ENCODE data around the gene B4GALT6.

DNA sequence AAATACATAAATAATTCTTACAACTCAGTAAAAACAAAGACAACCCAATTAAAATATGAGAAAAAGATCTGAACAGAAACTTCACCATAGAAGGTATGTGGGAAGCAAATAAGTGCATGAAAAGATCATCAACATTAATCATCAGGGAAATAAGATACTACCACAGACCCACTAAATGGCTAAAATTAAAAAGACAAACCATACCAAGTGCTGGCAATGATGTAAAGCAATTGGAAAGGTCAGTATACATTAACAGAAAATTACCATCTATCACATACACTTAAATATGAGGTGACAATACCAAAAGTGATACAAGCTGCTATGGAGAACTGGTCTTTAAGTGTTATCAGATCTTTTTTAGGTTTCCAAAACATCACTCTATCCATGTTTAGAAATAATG, 48.0 kb downstream of the B4GALT6 start:
- TF ChIP-seq POLR2AphosphoS5 (IDR thresholded peaks at IDR 0.05) (no peak), EP300 (IDR thresholded peaks at IDR 0.05) (no peak)
- TF ChIP-seq, protein P1, sequence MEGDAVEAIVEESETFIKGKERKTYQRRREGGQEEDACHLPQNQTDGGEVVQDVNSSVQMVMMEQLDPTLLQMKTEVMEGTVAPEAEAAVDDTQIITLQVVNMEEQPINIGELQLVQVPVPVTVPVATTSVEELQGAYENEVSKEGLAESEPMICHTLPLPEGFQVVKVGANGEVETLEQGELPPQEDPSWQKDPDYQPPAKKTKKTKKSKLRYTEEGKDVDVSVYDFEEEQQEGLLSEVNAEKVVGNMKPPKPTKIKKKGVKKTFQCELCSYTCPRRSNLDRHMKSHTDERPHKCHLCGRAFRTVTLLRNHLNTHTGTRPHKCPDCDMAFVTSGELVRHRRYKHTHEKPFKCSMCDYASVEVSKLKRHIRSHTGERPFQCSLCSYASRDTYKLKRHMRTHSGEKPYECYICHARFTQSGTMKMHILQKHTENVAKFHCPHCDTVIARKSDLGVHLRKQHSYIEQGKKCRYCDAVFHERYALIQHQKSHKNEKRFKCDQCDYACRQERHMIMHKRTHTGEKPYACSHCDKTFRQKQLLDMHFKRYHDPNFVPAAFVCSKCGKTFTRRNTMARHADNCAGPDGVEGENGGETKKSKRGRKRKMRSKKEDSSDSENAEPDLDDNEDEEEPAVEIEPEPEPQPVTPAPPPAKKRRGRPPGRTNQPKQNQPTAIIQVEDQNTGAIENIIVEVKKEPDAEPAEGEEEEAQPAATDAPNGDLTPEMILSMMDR (IDR thresholded peaks at IDR 0.05), result no peak

Data from suprapubic skin (tissue), 4 donors.